Fibroblast of upper back skin (primary cell): Measurements from ENCODE around the gene TMPRSS11B.
"Not testable (repeated sequence)": the region's sequence is repeated elsewhere in the genome, so short reads cannot be mapped to it uniquely, and the experiment has no call there.

Experiments used
- DNase-seq: peaks from one replicate; pipeline ENCODE4 v3.0.0-alpha.2; 2013

TMPRSS11B gene

DNA sequence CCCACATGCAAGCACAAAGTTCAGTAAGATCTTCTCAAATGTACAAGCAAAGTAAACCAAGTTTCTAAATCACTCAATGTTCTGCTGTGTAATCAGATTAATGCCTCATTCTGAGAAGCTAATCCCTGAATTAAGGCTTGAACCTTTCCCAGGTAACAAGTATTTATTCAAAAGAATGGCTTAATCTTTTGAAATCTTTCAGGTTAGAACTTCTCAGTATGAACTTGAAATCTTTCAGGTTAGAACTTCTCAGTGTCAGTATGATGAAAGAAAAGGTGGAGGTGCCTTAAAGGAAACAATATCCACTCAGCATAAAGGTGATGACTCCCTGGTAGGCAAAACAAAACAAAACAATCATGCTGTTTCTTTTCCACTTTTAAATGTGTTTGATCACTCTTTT, 29.0 kb downstream of the TMPRSS11B start:
- no peak for DNase-seq

DNA sequence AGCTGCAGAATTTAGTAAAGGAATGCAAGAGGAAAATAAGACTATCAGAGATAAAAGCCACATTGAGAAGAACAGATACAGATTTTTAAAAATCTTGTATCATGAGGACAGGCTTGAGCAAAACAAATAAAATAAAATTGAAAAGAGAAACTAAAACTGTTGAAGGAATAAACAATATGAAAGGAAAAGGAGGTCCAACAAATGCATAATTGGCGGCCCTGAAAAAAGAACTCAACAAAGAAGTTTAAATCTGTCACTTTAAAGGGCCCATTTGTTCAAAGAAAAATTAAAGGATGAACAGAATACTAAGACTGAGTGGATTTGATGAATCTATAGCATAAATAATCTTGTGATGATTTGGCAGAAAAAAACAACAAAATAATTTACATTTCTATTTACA, 36.5 kb downstream of the TMPRSS11B start:
- DNase-seq: no peak

DNA sequence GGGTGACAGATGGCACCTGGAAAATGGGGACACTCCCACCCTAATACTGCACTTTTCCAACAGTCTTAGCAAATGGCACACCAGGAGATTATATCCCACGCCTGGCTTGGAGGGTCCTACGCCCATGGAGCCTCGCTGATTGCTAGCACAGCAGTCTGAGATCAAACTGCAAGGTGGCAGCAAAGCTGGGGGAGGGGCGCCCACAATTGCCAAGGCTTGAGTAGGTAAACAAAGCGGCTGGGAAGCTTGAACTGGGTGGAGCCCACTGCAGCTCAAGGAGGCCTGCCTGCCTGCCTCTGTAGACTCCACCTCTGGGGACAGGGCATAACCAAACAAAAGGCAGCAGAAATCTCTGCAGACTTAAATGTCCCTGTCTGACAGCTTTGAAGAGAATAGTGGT, 51.2 kb downstream of the TMPRSS11B start:
- not testable (repeated sequence) for DNase-seq

DNA sequence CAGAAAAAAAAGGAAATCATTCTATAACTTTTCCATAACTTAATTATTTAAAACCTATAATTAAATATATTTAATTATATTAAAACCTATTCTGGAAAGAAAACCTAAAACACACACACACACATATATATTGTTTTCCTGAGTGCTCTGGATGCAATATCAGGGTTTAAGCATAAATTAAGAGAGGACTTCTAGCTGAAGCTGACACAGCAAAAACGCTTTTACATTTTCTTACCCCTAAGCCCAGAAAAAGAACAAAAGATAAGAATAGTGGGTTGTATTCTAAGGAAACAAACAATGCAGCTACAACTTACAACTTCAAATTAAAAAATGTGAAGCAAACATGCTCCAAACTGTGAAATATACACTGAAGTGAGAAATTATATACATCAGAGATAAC, 52.3 kb downstream of the TMPRSS11B start:
- DNase-seq: no peak

DNA sequence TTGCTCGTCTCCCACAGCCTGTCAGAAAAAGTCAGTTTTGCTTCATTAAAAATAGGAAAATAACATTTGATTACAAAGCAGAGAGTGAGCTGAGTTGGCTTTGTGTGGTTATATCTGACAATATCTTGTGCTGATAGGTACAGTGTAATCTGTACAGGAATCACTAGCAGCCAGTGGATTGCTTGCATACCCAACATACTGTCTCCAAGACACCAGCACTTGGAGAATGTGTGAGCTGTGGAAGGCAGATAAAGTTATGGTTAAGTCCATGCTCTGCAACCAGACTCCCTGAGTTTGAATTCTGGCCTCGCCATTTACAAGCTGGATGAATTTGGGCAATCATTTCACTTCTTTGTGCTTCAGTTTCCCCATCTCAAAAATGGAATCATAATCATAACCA, 58.3 kb downstream of the TMPRSS11B start:
- no peak for DNase-seq

DNA sequence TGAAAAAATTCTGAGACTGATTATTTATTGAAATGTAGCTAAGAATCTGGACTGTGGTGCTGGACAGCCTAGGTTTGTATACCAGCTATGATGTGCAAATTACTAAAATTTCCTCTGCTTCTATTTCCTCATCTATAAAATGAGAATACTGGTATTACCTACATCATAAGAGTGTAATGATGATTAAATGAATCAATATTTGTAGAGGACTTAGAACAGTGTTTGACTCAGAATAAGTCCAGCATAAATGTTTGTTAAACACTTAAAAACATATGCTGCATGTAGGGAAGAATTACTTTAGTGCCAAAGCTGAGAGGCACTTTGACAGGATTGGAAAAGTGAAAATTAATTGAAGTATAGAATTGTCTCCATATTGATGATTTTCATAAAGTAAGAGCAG, 60.6 kb downstream of the TMPRSS11B start:
- DNase-seq: no peak

DNA sequence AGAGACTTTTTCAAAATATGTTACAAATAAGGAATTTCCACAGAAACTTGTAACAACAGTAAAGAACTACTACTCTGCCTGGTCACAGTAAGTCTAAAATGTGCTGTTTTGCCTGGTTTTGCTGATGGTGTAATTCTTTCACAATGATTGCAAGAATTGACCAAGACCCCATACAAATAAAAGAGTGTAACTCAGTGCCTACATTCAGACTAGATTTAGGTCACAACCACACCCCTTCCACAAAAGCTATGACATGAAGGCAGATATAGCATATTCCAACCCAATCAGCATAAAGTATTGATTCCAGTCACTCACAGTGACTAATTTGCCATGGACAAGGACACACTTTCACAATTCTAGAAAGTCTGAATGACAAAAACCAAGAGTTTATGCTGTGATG, 62.1 kb downstream of the TMPRSS11B start:
- DNase-seq: no peak

DNA sequence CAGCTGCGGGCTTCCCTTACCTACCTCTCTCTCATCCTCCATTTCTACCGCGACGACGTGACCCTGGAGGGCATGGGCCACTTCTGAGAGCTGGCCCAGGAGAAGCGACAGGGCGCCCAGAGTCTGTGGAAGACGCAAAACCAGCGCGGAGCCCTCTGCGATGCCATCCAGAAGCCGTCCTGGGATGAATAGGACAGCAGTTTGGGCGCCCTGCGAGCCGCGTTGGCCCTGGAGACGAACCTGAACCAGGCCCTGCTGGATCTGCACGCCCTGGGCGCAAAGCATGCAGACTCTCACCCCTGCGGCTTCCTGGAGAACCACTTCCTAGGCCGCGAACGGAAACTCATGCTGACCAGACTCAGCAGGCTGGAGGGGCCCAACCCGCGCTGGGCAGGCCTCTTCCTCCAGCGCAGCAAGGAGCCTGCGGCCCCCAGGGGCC, 63.1 kb downstream of the TMPRSS11B start:
- DNase-seq: no peak

DNA sequence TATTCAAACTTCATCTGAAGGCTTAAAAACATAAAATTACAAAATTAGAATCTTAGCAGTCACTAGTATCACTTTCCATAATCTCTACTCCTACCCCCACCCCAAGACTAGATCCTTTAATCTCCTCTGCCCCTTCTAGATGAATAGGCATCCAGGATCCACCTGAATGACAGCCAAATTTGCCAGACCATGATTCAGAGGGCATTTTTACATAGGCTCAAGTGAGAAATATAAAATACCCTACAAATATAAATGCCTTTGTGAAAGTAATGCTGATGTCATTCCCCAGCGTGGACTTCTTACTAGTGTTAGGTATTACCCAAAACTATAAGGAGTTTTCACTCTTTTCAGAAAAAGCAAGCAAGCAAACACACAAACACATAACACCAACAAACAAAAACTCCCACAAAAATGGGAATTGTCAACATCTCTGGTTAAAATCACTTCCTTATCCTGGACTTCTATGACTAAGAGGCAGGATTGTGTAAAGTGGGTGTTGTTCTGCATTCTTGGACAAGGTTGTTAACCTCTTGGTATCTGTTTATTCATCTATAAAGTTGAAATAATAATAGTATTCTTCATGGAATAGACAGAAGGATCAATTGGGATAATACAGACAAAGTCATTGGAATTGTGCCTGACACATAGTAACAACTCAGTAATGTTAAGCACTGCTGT, 64.5 kb downstream of the TMPRSS11B start:
- no peak for DNase-seq

DNA sequence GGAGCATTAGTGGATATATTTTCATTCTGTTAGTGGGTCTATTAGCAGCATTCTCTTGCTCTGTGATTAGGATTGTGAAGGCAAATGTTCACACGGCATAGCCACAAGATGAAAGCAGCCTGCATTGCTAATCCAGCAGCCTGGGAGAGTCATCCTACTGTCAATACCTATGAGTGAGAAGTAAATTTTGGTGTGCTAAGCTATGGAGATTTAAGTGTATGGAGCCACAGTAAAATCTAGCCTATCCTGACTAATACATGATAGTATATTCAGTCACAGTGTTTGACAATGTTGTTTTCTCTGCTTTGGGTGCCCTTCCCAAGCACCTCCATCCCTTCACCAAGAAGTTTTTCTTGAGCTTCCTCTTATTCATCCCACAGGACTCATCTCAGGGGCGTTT, 68.6 kb downstream of the TMPRSS11B start:
- no peak for DNase-seq
